ENCODE measurements around the gene SLC35F3.
"Not testable (repeated sequence)": the region's sequence is repeated elsewhere in the genome, so short reads cannot be mapped to it uniquely, and the experiment has no call there.

The SLC35F3 gene

DNA sequence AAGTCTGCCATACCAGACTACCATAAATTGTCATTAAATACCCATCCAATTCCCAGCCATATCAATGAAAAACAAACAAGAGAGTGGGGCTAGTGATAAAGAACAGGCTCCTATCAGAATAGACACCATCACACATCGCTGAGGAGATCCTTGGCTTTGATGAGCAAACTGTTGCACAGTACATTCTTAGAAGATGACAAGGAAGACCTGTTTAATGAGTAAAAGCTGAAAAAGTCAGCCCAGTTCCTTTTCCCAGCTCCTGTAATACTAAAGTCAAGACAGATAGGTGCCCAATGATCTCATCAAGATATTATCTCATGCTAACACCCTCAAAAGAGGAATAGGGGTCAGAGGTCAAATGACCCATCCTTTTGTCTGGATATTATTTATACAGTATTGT lies 304.3 kb downstream of the SLC35F3 start:
- TF ChIP-seq, protein P1, sequence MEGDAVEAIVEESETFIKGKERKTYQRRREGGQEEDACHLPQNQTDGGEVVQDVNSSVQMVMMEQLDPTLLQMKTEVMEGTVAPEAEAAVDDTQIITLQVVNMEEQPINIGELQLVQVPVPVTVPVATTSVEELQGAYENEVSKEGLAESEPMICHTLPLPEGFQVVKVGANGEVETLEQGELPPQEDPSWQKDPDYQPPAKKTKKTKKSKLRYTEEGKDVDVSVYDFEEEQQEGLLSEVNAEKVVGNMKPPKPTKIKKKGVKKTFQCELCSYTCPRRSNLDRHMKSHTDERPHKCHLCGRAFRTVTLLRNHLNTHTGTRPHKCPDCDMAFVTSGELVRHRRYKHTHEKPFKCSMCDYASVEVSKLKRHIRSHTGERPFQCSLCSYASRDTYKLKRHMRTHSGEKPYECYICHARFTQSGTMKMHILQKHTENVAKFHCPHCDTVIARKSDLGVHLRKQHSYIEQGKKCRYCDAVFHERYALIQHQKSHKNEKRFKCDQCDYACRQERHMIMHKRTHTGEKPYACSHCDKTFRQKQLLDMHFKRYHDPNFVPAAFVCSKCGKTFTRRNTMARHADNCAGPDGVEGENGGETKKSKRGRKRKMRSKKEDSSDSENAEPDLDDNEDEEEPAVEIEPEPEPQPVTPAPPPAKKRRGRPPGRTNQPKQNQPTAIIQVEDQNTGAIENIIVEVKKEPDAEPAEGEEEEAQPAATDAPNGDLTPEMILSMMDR (IDR thresholded peaks at IDR 0.05; ENCODE audit: extremely low read depth, insufficient read depth, missing control alignments): no peak
- DNase-seq (ENCODE audit: low spot score): no peak
- in situ Hi-C loops (cut with MboI; ENCODE audit: low pct_unique_long_range_greater_than_20kb, low sequenced_read_pairs, unreplicated experiment): no loop called here

DNA sequence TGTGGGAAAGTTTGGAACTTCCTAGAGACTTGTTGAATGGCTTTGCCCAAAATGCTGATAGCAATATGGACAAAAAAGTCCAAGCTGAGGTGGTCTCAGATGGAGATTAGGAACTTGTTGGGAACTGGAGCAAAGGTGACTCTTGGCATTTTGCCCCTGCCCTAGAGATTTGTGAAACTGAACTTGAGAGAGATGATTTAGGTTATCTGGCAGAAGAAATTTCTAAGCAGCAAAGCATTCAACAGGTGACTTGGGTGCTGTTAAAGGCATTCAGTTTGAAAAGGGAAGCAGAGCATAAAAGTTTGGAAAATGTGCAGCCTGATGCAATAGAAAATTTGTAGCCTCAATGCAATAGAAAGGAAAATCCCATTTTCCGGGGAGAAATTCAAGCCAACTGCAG lies 306.0 kb downstream of the SLC35F3 start:
- DNase-seq (ENCODE audit: low spot score); in situ Hi-C loops (cut with MboI; ENCODE audit: low pct_unique_long_range_greater_than_20kb, low sequenced_read_pairs, unreplicated experiment): not testable (repeated sequence)

- in situ Hi-C loops (cut with MboI; ENCODE audit: low pct_unique_long_range_greater_than_20kb, low sequenced_read_pairs, unreplicated experiment); DNase-seq (ENCODE audit: low spot score): not testable (repeated sequence)
Observed at GRCh38 chr1:234211855-234212254, 307.4 kb downstream of the SLC35F3 start.

- DNase-seq (ENCODE audit: low spot score): peak; percentile 80
- in situ Hi-C loops (cut with MboI; ENCODE audit: low pct_unique_long_range_greater_than_20kb, low sequenced_read_pairs, unreplicated experiment): no loop called here
Observed at GRCh38 chr1:234212764-234213657, 308.5 kb downstream of the SLC35F3 start.

DNA sequence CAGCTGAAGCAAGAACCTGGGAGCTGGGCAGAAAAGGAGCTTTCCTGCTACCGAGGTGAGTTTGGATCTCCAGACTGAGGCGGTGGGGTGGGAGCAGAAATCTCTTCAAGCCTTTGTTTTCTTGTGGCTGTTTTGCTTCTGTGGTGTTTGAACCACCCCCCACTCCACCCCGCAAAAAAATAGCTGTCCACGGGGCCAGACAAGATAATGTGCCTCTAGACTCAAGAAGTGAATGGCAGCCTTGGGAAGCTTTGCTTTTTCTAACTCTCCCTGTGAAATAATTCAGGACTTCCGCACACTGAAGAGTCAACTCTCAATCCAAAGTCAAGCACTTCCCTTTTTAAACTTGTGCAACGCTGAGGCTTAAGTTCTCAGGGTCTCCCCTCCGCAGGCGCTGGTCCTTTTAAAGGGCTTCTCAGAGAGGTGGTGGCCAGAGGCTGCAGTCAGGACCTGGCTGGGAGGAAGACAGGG lies 309.2 kb downstream of the SLC35F3 start:
- DNase-seq (ENCODE audit: low spot score): no peak
- in situ Hi-C loops (cut with MboI; ENCODE audit: low pct_unique_long_range_greater_than_20kb, low sequenced_read_pairs, unreplicated experiment): no loop called here
- TF ChIP-seq, protein P1 (IDR thresholded peaks at IDR 0.05; ENCODE audit: extremely low read depth, insufficient read depth, missing control alignments): no peak

More at GRCh38 chr1:234212764-234213657, 308.5 kb downstream of the SLC35F3 start:
- TF ChIP-seq, protein P1 (IDR thresholded peaks at IDR 0.05; ENCODE audit: extremely low read depth, insufficient read depth, missing control alignments): peak; percentile 59

- TF ChIP-seq, protein P1 (IDR thresholded peaks at IDR 0.05; ENCODE audit: extremely low read depth, insufficient read depth, missing control alignments): no peak
- in situ Hi-C loops (cut with MboI; ENCODE audit: low pct_unique_long_range_greater_than_20kb, low sequenced_read_pairs, unreplicated experiment): no loop called here
- peak; percentile 66 for DNase-seq (ENCODE audit: low spot score)
Observed at GRCh38 chr1:234214129-234214910, 309.8 kb downstream of the SLC35F3 start.

DNA sequence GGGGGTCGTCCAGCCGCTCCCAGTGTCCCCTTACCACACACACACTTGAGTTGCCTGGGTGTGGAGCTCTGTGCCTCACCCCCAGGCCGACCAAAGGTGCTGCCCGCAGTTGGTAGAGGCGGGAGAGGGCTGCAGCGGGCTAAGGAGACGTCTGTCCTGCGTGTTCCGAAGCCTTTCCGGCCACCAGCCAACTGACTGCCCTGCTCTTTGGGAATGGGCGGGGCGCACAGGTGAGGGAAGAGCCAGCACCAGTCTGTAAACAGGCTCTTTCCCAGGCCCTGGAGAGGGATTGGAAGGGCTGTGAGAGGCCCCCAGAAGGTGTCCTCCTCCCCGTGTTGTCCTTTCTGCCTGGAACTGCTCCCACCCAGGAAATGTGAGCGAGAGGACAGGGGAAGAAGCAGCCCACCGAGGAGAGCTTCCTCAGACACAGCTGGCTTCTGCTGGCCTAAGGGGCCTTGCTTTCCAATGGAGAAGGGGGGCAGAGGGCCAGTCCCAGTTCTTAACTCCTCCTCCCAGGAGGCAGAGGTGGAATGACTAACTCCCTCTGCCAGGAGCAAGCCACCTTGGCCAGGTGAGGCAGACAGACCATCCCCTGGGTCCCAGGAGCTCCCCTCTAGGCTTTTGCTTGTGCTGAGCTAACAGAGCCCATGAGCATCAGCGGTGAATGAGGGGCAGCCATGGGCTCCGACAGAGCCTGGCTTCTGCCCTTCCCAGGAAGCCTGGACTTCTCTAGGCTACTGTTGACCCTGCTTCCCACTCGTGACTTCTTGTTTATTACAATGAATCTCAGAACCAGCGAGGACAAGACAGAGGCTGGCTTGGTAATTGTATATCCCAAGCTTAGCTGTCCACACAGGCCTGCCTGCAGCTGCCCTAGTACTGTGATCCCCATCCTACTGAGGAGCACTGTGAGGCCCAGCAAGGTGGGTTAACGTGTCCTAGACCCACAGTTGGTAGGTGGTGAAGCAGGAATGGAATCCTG lies 310.7 kb downstream of the SLC35F3 start:
- DNase-seq (ENCODE audit: low spot score): no peak
- in situ Hi-C loops (cut with MboI; ENCODE audit: low pct_unique_long_range_greater_than_20kb, low sequenced_read_pairs, unreplicated experiment): no loop called here
- TF ChIP-seq, protein P1 (IDR thresholded peaks at IDR 0.05; ENCODE audit: extremely low read depth, insufficient read depth, missing control alignments): no peak
